ENCODE measurements around the gene SIGLEC5.

DNA sequence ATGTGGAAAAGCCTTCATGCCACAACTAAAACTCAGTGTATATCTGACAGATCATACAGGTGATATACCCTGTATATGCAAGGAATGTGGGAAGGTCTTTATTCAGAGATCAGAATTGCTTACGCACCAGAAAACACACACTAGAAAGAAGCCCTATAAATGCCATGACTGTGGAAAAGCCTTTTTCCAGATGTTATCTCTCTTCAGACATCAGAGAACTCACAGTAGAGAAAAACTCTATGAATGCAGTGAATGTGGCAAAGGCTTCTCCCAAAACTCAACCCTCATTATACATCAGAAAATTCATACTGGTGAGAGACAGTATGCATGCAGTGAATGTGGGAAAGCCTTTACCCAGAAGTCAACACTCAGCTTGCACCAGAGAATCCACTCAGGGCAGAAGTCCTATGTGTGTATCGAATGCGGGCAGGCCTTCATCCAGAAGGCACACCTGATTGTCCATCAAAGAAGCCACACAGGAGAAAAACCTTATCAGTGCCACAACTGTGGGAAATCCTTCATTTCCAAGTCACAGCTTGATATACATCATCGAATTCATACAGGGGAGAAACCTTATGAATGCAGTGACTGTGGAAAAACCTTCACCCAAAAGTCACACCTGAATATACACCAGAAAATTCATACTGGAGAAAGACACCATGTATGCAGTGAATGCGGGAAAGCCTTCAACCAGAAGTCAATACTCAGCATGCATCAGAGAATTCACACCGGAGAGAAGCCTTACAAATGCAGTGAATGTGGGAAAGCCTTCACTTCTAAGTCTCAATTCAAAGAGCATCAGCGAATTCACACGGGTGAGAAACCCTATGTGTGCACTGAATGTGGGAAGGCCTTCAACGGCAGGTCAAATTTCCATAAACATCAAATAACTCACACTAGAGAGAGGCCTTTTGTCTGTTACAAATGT is 42.7 kb downstream of the SIGLEC5 start:
- TF ChIP-seq, protein P1, sequence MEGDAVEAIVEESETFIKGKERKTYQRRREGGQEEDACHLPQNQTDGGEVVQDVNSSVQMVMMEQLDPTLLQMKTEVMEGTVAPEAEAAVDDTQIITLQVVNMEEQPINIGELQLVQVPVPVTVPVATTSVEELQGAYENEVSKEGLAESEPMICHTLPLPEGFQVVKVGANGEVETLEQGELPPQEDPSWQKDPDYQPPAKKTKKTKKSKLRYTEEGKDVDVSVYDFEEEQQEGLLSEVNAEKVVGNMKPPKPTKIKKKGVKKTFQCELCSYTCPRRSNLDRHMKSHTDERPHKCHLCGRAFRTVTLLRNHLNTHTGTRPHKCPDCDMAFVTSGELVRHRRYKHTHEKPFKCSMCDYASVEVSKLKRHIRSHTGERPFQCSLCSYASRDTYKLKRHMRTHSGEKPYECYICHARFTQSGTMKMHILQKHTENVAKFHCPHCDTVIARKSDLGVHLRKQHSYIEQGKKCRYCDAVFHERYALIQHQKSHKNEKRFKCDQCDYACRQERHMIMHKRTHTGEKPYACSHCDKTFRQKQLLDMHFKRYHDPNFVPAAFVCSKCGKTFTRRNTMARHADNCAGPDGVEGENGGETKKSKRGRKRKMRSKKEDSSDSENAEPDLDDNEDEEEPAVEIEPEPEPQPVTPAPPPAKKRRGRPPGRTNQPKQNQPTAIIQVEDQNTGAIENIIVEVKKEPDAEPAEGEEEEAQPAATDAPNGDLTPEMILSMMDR (IDR thresholded peaks at IDR 0.05; ENCODE audit: insufficient read depth, low read length), result no peak
- TF ChIP-seq, protein P2, sequence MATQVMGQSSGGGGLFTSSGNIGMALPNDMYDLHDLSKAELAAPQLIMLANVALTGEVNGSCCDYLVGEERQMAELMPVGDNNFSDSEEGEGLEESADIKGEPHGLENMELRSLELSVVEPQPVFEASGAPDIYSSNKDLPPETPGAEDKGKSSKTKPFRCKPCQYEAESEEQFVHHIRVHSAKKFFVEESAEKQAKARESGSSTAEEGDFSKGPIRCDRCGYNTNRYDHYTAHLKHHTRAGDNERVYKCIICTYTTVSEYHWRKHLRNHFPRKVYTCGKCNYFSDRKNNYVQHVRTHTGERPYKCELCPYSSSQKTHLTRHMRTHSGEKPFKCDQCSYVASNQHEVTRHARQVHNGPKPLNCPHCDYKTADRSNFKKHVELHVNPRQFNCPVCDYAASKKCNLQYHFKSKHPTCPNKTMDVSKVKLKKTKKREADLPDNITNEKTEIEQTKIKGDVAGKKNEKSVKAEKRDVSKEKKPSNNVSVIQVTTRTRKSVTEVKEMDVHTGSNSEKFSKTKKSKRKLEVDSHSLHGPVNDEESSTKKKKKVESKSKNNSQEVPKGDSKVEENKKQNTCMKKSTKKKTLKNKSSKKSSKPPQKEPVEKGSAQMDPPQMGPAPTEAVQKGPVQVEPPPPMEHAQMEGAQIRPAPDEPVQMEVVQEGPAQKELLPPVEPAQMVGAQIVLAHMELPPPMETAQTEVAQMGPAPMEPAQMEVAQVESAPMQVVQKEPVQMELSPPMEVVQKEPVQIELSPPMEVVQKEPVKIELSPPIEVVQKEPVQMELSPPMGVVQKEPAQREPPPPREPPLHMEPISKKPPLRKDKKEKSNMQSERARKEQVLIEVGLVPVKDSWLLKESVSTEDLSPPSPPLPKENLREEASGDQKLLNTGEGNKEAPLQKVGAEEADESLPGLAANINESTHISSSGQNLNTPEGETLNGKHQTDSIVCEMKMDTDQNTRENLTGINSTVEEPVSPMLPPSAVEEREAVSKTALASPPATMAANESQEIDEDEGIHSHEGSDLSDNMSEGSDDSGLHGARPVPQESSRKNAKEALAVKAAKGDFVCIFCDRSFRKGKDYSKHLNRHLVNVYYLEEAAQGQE (IDR thresholded peaks at IDR 0.05; ENCODE audit: insufficient replicate concordance, low read depth), result no peak
- TF ChIP-seq GABPA (IDR thresholded peaks at IDR 0.05; ENCODE audit: low read depth), result no peak
- no peak for TF ChIP-seq SPI1 (IDR thresholded peaks at IDR 0.05; ENCODE audit: borderline replicate concordance, low read depth)
